ENCODE data around the gene AHI1. TPM values are rescaled to one million over a fixed set of nuclear protein-coding genes. Genes with fewer than 3 reads are reported as not detected.
"Not testable (repeated sequence)": the region's sequence is repeated elsewhere in the genome, so short reads cannot be mapped to it uniquely, and the experiment has no call there.

Gene AHI1
- total RNA-seq, 1 donor from 2014 or later: 23.2 TPM

DNA sequence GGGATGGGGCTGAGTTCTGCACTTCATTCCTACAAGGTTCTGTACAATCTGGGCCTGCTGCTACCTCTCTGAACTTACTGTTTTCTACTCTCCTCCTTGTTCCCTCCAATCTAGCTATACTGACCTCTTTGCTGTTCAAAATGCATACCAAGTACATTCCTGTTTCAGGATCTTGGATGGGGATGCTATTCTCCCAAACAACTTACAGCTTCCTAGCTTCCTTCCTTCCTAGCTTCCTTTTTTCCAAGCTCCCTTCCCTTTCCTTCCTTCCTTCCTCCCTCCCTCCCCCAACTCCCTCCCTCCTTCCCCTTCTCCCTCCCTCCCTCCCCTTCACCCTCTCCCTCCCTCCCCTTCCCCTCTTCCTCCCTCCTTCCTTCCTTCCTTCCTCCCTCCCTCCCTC is 117.9 kb downstream of the AHI1 start:
- no peaks in the 10 kb centered on the region for H3K4me1 Mint-ChIP-seq (ENCODE audit: unreplicated experiment)
- DNase-seq (ENCODE audit: extremely low spot score, unreplicated experiment): no peak
- no peaks in the 10 kb centered on the region for H3K9me3 Mint-ChIP-seq
- no peak overlapping the region for H3K27ac Mint-ChIP-seq
- no peaks in the 10 kb centered on the region for H3K27me3 Mint-ChIP-seq
- no peaks in the 10 kb centered on the region for H3K36me3 Mint-ChIP-seq
- TF ChIP-seq, protein P1, sequence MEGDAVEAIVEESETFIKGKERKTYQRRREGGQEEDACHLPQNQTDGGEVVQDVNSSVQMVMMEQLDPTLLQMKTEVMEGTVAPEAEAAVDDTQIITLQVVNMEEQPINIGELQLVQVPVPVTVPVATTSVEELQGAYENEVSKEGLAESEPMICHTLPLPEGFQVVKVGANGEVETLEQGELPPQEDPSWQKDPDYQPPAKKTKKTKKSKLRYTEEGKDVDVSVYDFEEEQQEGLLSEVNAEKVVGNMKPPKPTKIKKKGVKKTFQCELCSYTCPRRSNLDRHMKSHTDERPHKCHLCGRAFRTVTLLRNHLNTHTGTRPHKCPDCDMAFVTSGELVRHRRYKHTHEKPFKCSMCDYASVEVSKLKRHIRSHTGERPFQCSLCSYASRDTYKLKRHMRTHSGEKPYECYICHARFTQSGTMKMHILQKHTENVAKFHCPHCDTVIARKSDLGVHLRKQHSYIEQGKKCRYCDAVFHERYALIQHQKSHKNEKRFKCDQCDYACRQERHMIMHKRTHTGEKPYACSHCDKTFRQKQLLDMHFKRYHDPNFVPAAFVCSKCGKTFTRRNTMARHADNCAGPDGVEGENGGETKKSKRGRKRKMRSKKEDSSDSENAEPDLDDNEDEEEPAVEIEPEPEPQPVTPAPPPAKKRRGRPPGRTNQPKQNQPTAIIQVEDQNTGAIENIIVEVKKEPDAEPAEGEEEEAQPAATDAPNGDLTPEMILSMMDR (conservative IDR thresholded peaks at IDR 0.05): no peak
- no peak overlapping the region for H3K4me3 Mint-ChIP-seq

DNA sequence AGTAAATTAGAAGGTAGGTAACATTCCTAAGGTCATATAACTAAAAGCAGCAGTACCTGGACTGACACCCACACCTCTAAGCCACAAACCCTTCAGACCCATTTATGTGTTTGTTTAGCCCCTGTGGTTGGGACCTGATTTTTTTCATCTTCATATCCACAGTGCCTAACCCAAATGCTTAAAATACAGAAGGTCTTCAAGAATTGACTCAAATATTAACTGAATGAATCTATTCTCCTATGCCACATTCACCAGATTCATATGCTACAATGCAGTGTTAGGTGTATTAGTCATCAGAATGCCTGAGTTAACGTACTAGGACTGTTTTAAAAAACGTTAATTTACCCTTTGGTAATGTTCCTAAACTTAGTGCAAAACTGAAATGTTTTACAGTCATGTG is 124.8 kb downstream of the AHI1 start:
- Mint-ChIP-seq H3K9me3 (peaks cover 4% of the 10 kb centered on the region), H3K27me3 (no peaks in the 10 kb centered on the region), H3K36me3 (peaks cover 14% of the 10 kb centered on the region), H3K27ac (no peak overlapping the region), H3K4me3 (no peak overlapping the region), H3K4me1 (ENCODE audit: unreplicated experiment) (no peaks in the 10 kb centered on the region)
- TF ChIP-seq, protein P1 (conservative IDR thresholded peaks at IDR 0.05): no peak
- no peak for DNase-seq (ENCODE audit: extremely low spot score, unreplicated experiment)

DNA sequence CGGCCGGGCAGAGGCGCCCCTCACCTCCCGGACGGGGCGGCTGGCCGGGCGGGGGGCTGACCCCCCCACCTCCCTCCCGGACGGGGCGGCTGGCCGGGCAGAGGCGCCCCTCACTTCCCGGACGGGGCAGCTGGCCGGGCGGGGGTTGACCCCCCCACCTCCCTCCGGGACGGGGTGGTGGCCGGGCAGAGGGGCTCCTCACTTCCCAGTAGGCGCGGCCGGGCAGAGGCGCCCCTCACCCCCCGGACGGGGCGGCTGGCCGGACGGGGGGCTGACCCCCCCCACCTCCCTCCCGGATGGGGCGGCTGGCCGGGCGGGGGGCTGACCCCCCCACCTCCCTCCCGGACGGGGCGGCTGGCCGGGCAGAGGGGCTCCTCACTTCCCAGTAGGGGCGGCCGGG is 133.9 kb downstream of the AHI1 start:
- not testable (repeated sequence) for H3K27me3 Mint-ChIP-seq; H3K4me3 Mint-ChIP-seq; DNase-seq (ENCODE audit: extremely low spot score, unreplicated experiment); H3K36me3 Mint-ChIP-seq; H3K27ac Mint-ChIP-seq; H3K4me1 Mint-ChIP-seq (ENCODE audit: unreplicated experiment)
- H3K9me3 Mint-ChIP-seq: peaks cover 16% of the 10 kb centered on the region

DNA sequence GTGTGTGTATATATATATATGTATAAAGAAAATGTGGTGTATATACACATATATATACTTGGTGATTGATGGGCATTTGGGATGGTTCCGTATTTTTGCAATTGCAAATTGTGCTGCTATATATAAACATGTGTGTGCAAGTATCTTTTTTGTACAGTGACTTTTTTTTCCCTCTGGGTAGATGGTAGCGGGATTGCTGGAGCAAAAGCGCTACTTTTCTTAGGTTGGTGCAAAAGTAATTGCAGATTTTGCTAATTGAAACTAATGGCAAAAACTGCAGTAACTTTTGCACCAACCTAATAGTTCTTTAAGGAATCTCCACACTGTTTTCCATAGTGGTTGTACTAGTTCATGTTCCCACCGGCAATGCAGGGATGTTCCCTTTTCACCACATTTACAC is 135.4 kb downstream of the AHI1 start:
- Mint-ChIP-seq H3K4me1 (ENCODE audit: unreplicated experiment) (no peaks in the 10 kb centered on the region), H3K27me3 (no peaks in the 10 kb centered on the region), H3K9me3 (peaks cover 6% of the 10 kb centered on the region), H3K27ac (no peak overlapping the region), H3K4me3 (no peak overlapping the region), H3K36me3 (peaks cover 8% of the 10 kb centered on the region)
- TF ChIP-seq, protein P1 (conservative IDR thresholded peaks at IDR 0.05): no peak
- no peak for DNase-seq (ENCODE audit: extremely low spot score, unreplicated experiment)

DNA sequence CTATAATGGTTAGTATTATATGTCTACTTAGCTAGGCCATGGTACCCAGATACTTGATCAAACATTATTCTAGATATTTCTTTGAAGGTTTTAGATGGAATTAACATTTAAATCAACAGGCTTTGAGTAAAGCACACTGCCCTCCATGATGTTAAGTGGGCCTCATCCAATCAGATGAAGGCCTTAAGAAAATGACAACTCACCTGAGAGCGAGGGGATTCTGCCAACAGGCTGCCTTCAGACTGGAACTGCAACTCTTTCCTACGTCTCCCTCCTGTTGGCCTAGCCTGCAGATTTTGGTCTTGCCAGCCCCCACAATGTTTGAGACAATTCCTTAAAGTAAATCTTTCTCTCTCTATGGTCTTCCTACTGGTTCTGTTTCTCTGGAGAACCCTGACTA is 137.3 kb downstream of the AHI1 start:
- Mint-ChIP-seq H3K27ac (no peak overlapping the region), H3K4me1 (ENCODE audit: unreplicated experiment) (no peaks in the 10 kb centered on the region), H3K27me3 (no peaks in the 10 kb centered on the region), H3K9me3 (no peaks in the 10 kb centered on the region), H3K36me3 (peaks cover 5% of the 10 kb centered on the region), H3K4me3 (no peak overlapping the region)
- no peak for DNase-seq (ENCODE audit: extremely low spot score, unreplicated experiment)
- TF ChIP-seq, protein P1 (conservative IDR thresholded peaks at IDR 0.05): no peak

DNA sequence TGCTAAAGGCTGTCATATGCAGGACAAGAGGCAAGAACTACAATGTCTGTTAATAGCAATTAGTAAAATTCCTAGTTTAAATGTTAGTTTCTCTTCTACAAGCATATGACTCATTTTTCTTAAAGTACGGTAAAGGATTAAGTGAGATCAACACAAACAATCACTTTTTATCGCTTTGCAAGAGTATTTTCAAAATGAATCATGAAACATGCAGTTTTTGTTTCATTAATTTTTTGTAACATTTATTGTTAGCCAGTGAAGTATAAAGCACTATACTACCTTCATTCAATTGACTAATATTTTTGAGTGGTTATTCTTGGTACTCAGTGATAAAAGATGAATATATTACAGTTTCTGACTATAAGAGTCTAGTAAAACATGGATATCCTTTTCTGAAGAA is 138.6 kb downstream of the AHI1 start:
- Mint-ChIP-seq H3K27me3 (no peaks in the 10 kb centered on the region), H3K27ac (no peak overlapping the region), H3K4me3 (no peak overlapping the region), H3K4me1 (ENCODE audit: unreplicated experiment) (no peaks in the 10 kb centered on the region), H3K9me3 (no peaks in the 10 kb centered on the region), H3K36me3 (no peaks in the 10 kb centered on the region)
- no peak for DNase-seq (ENCODE audit: extremely low spot score, unreplicated experiment)
- TF ChIP-seq, protein P1 (conservative IDR thresholded peaks at IDR 0.05): no peak
